CD14-positive monocyte (primary cell): Measurements from ENCODE around the gene GPR55. TPM values are rescaled to one million over a fixed set of nuclear protein-coding genes. Genes with fewer than 3 reads are reported as not detected.

ENCODE experiments used
- DNase-seq, 3 donors: peaks; one replicate each; pipeline ENCODE4 v3.0.0-alpha.2; 2011 to 2022
- H2AFZ ChIP-seq: 2 replicates; pipeline ENCODE4 v1.6.0; 2012; ENCODE audit warnings: mild to moderate bottlenecking, low read depth, low read length, inconsistent platforms; ENCODE audit not compliant: insufficient read depth, poor library complexity, severe bottlenecking
- H3K27ac ChIP-seq, 2 donors: 1 replicate in 1 of 2; 2 replicates in 1 of 2; pipeline ENCODE4 v1.5.1; 2012 to 2013; ENCODE audit warnings: low read length in 2 of 2, control low read depth in 1 of 2, inconsistent platforms in 1 of 2, low read depth in 1 of 2, mild to moderate bottlenecking in 1 of 2
- H3K27me3 ChIP-seq, 2 donors: one replicate each; pipeline versions ENCODE4 v1.6.0 to v1.6.1; 2011 to 2013; ENCODE audit warnings: low read length in 2 of 2; ENCODE audit not compliant: control insufficient read depth in 2 of 2, insufficient read depth in 2 of 2
- H3K36me3 ChIP-seq, 2 donors: replicated peaks in 1 of 2; 1 replicate in 1 of 2; 2 replicates in 1 of 2; pipeline versions ENCODE4 v1.5.1 to v1.6.1; 2012 to 2013; ENCODE audit warnings: low read length in 2 of 2, control low read depth in 1 of 2, inconsistent platforms in 1 of 2, mild to moderate bottlenecking in 1 of 2; ENCODE audit not compliant: insufficient read depth in 2 of 2, control insufficient read depth in 1 of 2
- H3K4me1 ChIP-seq, 2 donors: 1 replicate in 1 of 2; 2 replicates in 1 of 2; pipeline versions ENCODE4 v1.5.1 to v1.6.1; 2012 to 2013; ENCODE audit warnings: low read length in 2 of 2, control low read depth in 1 of 2, inconsistent platforms in 1 of 2, mild to moderate bottlenecking in 1 of 2, moderate library complexity in 1 of 2; ENCODE audit not compliant: insufficient read depth in 2 of 2, control insufficient read depth in 1 of 2
- H3K4me2 ChIP-seq: replicated peaks from 2 replicates; pipeline ENCODE3; 2012; ENCODE audit warnings: low read length, moderate library complexity, mild to moderate bottlenecking; ENCODE audit not compliant: poor library complexity, severe bottlenecking; ENCODE audit errors: extremely low read depth
- H3K4me3 ChIP-seq, 3 experiments: fragments of 200-600 bp in 1 of 3; sonication (generic) in 1 of 3; replicated peaks in 1 of 3; 1 replicate in 2 of 3; 2 replicates in 1 of 3; pipeline ENCODE4 v1.5.1; 2011 to 2013; ENCODE audit warnings: low read length in 3 of 3, mild to moderate bottlenecking in 3 of 3, control low read depth in 2 of 3, low read depth in 2 of 3, inconsistent platforms in 1 of 3, moderate library complexity in 1 of 3
- H3K79me2 ChIP-seq: 2 replicates; pipeline ENCODE4 v1.6.0; 2012; ENCODE audit warnings: mild to moderate bottlenecking, control low read depth, inconsistent platforms, low read length, moderate library complexity; ENCODE audit not compliant: insufficient read depth
- H3K9ac ChIP-seq: 2 replicates; pipeline ENCODE4 v1.6.0; 2017; ENCODE audit warnings: low read length, mild to moderate bottlenecking; ENCODE audit not compliant: insufficient read depth, poor library complexity, severe bottlenecking
- H3K9me3 ChIP-seq, 2 donors: replicated peaks in 1 of 2; 1 replicate in 1 of 2; 2 replicates in 1 of 2; pipeline versions ENCODE4 v1.5.1 to v1.6.1; 2012 to 2013; ENCODE audit warnings: low read length in 2 of 2, control low read depth in 1 of 2; ENCODE audit not compliant: control insufficient read depth in 1 of 2, insufficient read depth in 1 of 2
- H4K20me1 ChIP-seq: 2 replicates; pipeline ENCODE4 v1.6.0; 2012; ENCODE audit warnings: mild to moderate bottlenecking, low read length, control low read depth, moderate library complexity; ENCODE audit not compliant: insufficient read depth
- H3K27ac Mint-ChIP-seq, 7 donors: one replicate each; pipeline ENCODE4 v1.8.0; 2020; ENCODE audit warnings: mild to moderate bottlenecking in 7 of 7, mixed read lengths in 7 of 7, moderate library complexity in 6 of 7, inconsistent platforms in 2 of 7
- H3K27me3 Mint-ChIP-seq, 3 donors: one replicate each; pipeline ENCODE4 v1.8.0; 2021 to 2022; ENCODE audit warnings: low read depth in 3 of 3, mild to moderate bottlenecking in 3 of 3, mixed read lengths in 3 of 3, moderate library complexity in 3 of 3, inconsistent platforms in 1 of 3
- H3K36me3 Mint-ChIP-seq, 2 donors: one replicate each; pipeline ENCODE4 v1.8.0; 2020; ENCODE audit warnings: mixed read lengths in 2 of 2, inconsistent platforms in 1 of 2, mild to moderate bottlenecking in 1 of 2
- H3K4me1 Mint-ChIP-seq: one replicate; pipeline ENCODE4 v1.8.0; 2020; ENCODE audit warnings: mild to moderate bottlenecking, mixed read lengths
- H3K4me3 Mint-ChIP-seq, 2 donors: one replicate each; pipeline ENCODE4 v1.8.0; 2020; ENCODE audit warnings: mild to moderate bottlenecking in 2 of 2, mixed read lengths in 2 of 2, moderate library complexity in 1 of 2
- H3K9me3 Mint-ChIP-seq, 7 donors: one replicate each; pipeline ENCODE4 v1.8.0; 2020 to 2022; ENCODE audit warnings: mixed read lengths in 7 of 7, mild to moderate bottlenecking in 6 of 7, moderate library complexity in 6 of 7, inconsistent platforms in 2 of 7
- WGBS: methylation state at CpG from one replicate; pipeline ENCODE4 v1.1.5; 2013; ENCODE audit warnings: missing lambda C conversion rate; ENCODE audit not compliant: insufficient coverage; 5-methylcytosine and 5-hydroxymethylcytosine counted together
- intact Hi-C, 2 donors: fragments of 100-400 bp; cut with micrococcal nuclease; formaldehyde crosslinking; loops; one replicate each; pipeline versions ENCODE4 v1.15.0 to v1.15.1; 2023
- polyA plus RNA-seq, 3 donors: library from polyadenylated mRNA; depleted of rRNA in 1 of 3; unstranded in 2 of 3; stranded (reverse) in 1 of 3; fragments of 300-500 nt in 2 of 3; fragments of >200 nt in 1 of 3; fragmentation: Illumina TruSeq in 2 of 3; gene quantifications; 1 replicate in 2 of 3; 2 replicates in 1 of 3; pipeline ENCODE4 v1.2.3, GENCODE V29; 2012 to 2021
- TF ChIP-seq, protein P1 (sequence below): fragments of 200-600 bp; IDR thresholded peaks from one replicate; pipeline ENCODE4 v1.8.0; 2022; ENCODE audit warnings: antibody characterized with exemption, mild to moderate bottlenecking

GPR55 gene
- polyA plus RNA-seq, 3 donors, result 0.11 to 0.12 TPM; not detected in 1

DNA sequence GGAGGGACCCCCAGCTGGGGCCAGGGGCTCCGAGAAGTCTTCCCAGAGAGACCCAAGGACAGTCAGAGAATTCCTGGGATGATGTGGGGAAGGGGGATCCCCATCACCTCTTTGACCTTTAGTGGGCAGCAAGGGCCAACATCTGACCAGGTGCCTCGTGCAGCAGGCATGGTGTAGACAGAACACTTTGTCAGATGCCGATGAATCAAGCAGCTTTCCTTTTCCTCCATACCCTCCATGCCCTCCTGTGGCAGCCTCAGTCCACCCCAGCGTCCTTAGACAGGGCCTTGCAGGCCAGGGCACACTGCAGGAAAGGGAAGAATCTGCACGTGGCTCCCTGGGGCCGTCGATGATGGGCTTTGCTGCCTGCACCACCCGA is 26.3 kb downstream of the GPR55 start:
- Mint-ChIP-seq H3K9me3 (no peaks in the 10 kb centered on the region), H3K4me3 (no peak overlapping the region), H3K27me3 (peaks cover 2 to 8% (median 3%) of the 10 kb centered on the region in 3 donors), H3K27ac (peak overlapping the region in 1 of 7 donors; percentile 35), H3K36me3 (no peaks in the 10 kb centered on the region), H3K4me1 (peaks cover 21% of the 10 kb centered on the region)
- no peaks in the 10 kb centered on the region for H3K36me3 ChIP-seq
- TF ChIP-seq, protein P1, sequence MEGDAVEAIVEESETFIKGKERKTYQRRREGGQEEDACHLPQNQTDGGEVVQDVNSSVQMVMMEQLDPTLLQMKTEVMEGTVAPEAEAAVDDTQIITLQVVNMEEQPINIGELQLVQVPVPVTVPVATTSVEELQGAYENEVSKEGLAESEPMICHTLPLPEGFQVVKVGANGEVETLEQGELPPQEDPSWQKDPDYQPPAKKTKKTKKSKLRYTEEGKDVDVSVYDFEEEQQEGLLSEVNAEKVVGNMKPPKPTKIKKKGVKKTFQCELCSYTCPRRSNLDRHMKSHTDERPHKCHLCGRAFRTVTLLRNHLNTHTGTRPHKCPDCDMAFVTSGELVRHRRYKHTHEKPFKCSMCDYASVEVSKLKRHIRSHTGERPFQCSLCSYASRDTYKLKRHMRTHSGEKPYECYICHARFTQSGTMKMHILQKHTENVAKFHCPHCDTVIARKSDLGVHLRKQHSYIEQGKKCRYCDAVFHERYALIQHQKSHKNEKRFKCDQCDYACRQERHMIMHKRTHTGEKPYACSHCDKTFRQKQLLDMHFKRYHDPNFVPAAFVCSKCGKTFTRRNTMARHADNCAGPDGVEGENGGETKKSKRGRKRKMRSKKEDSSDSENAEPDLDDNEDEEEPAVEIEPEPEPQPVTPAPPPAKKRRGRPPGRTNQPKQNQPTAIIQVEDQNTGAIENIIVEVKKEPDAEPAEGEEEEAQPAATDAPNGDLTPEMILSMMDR, result no peak
- H2AFZ ChIP-seq, result no peak overlapping the region
- no peak overlapping the region for H3K27ac ChIP-seq
- no peak overlapping the region for H3K4me2 ChIP-seq
- H3K9me3 ChIP-seq, result no peaks in the 10 kb centered on the region
- WGBS, result 48% methylated on average over 2 of the region's 8 CpGs
- DNase-seq, result no peak
- no peak overlapping the region for H3K9ac ChIP-seq
- intact Hi-C loops, result no loop called here
- H3K79me2 ChIP-seq, result no peaks in the 10 kb centered on the region
- H3K4me1 ChIP-seq, result peaks cover 23 to 24% of the 10 kb centered on the region in 2 donors
- no peaks in the 10 kb centered on the region for H4K20me1 ChIP-seq
- H3K27me3 ChIP-seq, result no peaks in the 10 kb centered on the region
- no peak overlapping the region for H3K4me3 ChIP-seq

DNA sequence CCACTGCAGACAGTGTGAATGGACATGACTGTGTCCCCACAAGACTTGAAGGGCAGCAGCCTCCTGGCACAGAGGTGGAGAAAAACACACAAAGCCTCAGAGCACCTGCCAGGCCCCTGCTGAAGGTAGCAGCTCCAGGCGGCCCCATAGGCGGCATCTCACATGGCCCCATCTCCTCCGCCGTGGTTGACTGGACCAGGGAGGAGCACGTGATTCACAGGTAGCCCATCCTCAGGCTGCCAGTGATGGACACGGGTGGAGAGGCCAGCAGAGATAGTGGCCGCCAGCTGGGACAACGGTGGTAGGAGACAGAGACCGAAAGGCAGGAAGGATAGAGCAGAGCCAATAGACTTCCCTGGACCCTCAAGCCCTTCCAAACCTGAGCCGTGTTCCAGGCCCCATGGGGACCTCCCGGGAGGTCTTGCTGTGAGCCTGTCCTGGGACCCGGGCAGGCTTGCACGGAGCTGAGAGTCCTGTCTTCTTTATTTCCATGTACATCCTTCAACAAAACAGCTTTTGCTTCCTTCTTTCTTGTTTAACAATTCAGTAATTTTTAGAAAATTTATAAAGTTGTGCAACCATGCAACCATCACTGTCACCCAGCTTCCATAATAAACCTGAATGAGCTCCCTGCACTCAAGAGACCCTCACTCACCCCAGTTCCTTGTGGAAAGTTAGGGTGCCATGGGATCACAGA is 26.9 kb downstream of the GPR55 start:
- peaks cover 2 to 6% (median 3%) of the 10 kb centered on the region in 3 donors for H3K27me3 Mint-ChIP-seq
- TF ChIP-seq, protein P1, result no peak
- Histone ChIP-seq H3K36me3 (no peaks in the 10 kb centered on the region), H3K9me3 (no peaks in the 10 kb centered on the region), H2AFZ (no peak overlapping the region), H4K20me1 (no peaks in the 10 kb centered on the region), H3K4me1 (peaks cover 23 to 26% of the 10 kb centered on the region in 2 donors), H3K4me2 (no peak overlapping the region), H3K27ac (no peak overlapping the region), H3K79me2 (no peaks in the 10 kb centered on the region), H3K9ac (no peak overlapping the region), H3K27me3 (no peaks in the 10 kb centered on the region), H3K4me3 (no peak overlapping the region)
- intact Hi-C loops, result no loop called here
- WGBS, result 98% methylated on average over 11 of the region's 13 CpGs
- H3K36me3 Mint-ChIP-seq, result no peaks in the 10 kb centered on the region
- no peak overlapping the region for H3K27ac Mint-ChIP-seq
- no peak for DNase-seq
- no peaks in the 10 kb centered on the region for H3K9me3 Mint-ChIP-seq
- H3K4me1 Mint-ChIP-seq, result peaks cover 26% of the 10 kb centered on the region
- H3K4me3 Mint-ChIP-seq, result no peak overlapping the region
